Activated CD4-positive, alpha-beta T cell treated with anti-CD3 and anti-CD28 coated beads, Interleukin-2, amount 50 U/mL, for 24 hours (primary cell): ENCODE measurements around the gene DNAJC4.

Experiments
- DNase-seq, 2 donors: peaks; one replicate each; pipeline ENCODE4 v3.0.0-alpha.2; 2020; ENCODE audit warnings: low read depth in 1 of 2, low spot score in 1 of 2

The DNAJC4 gene

DNA sequence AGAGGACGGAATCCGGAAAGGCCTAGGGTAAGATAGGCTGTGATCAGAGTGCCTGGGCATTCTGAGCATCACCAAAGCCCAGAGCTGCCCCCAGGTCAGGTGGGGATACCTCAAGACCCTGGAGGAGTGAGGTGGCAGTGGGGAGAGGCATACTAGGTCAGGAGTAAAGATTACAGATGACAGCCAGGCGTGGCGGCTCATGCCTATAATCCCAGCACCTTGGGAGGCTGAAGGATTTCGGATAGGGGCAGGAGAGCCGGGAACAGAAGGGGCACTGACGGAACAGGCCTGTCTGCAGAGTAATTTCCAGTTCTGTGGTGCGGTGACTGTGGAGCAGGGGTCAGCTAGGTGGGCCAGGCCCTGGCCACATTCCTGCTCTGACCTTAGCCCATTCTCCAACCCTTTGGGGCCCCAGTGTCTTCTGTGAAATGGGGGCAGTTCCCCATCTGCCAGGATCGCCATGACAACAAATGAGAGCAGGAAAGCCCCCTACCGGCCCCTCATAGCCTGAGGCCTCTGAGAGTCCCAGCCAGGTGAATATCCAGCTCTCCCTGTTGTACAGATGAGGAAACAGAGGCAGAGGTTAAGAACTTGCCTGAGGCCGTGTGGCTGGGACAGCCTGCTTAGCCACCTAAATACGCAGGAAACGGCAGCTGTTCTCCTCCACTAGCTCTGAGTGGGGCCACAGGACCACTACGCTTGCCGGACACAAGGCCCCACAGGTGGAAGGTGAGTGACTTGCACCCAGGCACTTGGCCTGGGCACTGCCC, 44.9 kb downstream of the DNAJC4 start:
- no peak for DNase-seq

- no peak for DNase-seq
Observed at GRCh38 chr11:64275841-64276240, 45.5 kb downstream of the DNAJC4 start.

DNA sequence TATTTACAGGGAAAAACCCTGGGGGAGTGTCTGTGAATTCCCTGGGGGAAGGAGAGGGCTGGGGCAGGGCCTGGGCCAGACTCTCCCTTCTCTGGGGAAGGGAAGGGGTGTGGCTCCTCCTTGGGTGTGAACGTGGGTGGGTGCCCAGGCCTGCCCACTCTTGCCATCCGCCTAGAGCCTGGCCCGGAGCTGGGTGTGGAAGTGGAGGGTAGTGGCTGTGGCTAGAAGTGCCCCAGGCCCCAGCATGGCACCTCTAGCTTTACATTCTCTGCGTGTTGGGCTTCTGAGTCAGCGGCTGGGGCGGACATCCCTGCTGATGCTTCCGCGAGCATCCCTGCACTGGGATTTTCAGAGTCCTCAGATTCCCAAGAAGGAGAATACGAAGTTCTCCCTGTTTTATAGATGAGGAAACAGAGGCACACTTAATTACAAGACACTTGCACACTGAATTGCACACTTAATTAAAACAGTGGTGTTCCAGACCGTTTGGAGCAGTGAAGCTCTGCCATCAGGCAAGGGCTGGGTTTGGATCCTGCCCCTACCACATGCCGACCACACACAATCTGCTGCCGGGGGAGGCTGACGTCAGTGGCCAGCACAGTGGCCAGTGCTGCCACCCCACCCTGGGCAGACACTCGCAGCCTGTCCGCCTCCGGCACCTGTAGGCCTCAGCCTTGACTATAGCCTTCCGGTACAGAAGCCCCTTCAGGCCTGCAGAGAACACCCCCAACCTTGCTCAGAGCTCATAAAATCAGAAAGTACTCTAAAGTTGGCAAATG, 46.5 kb downstream of the DNAJC4 start:
- no peak for DNase-seq

DNA sequence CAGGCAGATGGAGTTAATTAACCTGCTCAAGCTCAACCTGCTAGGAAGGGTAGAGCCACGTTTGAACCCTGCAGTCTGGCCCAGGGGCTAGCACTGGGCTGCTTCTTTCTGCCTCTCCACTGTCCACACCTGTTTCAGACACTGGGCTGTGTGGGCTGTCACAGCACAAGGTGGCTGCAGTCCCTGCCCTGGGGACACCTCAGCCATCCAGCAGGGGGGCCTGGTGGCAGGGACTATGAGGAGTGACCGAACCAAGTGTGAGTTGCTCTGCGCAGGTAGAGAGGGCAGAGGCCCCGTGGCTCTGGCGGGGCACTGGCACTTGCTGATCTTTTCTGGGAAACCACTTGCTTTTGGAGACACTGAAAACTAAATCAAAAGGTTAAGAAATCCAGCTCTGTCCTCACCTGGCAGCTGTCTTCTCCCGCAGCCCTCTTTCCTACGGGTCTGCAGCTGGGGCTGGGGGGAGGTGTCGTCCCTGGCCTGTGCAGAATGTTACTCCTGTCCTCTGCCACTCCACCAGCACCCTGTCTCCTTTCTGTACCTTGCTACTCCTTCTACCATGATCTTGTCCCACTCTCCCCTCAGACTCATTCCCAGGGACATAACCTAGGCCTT, 48.3 kb downstream of the DNAJC4 start:
- DNase-seq: no peak

DNA sequence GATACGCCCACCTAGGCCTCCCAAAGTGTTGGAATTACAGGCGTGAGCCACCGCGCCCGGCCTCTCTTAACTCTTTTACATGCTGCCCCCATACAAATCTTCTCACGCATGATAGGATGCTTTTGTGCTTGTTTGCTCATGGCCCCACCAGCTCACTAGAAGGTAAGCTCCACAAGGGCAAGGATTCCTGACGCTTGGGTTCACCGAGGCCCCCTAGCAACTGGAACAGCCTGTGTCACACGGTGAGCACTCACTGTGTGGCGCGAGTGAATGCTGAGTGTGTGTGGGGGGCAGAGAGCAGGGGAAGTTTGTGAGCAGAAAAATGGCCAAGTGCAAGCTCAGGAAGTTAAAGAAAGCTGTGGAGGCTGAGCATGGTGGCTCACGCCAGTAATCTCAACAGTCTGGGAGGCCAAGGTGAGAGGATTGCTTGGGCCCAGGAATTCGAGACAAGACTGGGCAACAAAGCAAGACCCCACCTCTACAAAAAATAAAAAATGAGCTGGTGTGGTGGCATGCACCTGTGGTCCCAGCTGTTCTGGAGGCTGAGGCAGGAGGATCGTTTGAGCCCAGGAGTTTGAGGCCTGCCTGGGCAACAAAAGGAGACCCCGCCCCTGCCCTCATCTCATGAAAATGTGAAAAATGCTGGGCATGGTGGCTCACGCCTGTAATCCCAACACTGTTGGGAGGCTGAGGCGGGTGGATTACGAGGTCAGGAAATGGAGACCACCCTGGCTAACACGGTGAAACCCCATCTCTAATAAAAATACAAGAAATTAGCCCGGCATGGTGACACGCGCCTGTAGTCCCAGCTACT, 51.8 kb downstream of the DNAJC4 start:
- no peak for DNase-seq

DNA sequence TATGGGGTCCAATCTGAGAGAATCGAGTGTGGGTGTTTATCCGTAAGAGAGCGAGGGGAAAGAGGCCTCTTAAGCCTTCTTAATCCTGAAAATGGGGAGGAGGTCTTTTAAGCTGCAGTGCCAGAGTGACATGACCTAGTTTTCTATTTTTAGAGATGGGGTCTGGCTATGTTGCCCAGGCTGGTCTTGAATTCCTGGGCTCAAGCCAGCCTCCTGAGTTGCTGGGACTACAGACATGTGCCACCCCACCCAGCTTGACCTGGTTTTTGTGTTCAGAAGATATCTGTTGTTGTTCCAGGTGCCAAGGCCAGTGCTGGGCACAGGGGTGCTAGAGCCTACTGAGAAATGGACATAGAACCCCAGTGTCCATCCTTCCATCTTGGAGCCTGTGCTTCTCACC, 52.7 kb downstream of the DNAJC4 start:
- no peak for DNase-seq
